HEK293 (cell line): Measurements from ENCODE around the gene ADO.

Source experiments
- CTCF ChIA-PET: fragments of 350-600 bp; formaldehyde crosslinking; extraction: SDS; loops from one replicate; lab custom pipeline; 2021; ENCODE audit warnings: antibody characterized with exemption; lab: Yijun Ruan, JAX
- POLR2A ChIA-PET: fragments of 300-600 bp; formaldehyde crosslinking; extraction: SDS; loops from one replicate; lab custom pipeline; 2020; ENCODE audit warnings: antibody characterized with exemption, inconsistent platforms; lab: Yijun Ruan, JAX
- H3K27ac ChIP-seq: fragments of 200-500 bp; sonication (Bioruptor generic); 2 replicates; pipeline ENCODE4 v1.5.1; 2014; ENCODE audit warnings: low read depth, low read length, control low read depth, inconsistent platforms; ENCODE audit errors: extremely low read depth
- H3K36me3 ChIP-seq, 2 experiments: fragments of 200-500 bp in 1 of 2; sonication (Bioruptor generic) in 1 of 2; 1 replicate in 1 of 2; 2 replicates in 1 of 2; pipeline ENCODE4 v1.5.1; 2014 to 2017; ENCODE audit warnings: inconsistent platforms in 2 of 2, low read length in 2 of 2; ENCODE audit not compliant: control insufficient read depth in 2 of 2, insufficient read depth in 1 of 2
- H3K4me1 ChIP-seq: fragments of 200-500 bp; sonication (Bioruptor generic); 2 replicates; pipeline ENCODE4 v1.5.1; 2014; ENCODE audit warnings: mild to moderate bottlenecking, low read length, inconsistent platforms; ENCODE audit not compliant: control insufficient read depth, insufficient read depth
- H3K4me3 ChIP-seq: 2 replicates; pipeline ENCODE4 v1.5.1; 2011; ENCODE audit warnings: low read depth, mild to moderate bottlenecking, control low read depth, low read length, moderate library complexity
- H3K9me3 ChIP-seq: fragments of 200-500 bp; sonication (Bioruptor generic); 2 replicates; pipeline ENCODE4 v1.5.1; 2014; ENCODE audit warnings: low read depth, low read length, inconsistent platforms; ENCODE audit not compliant: control insufficient read depth, insufficient read depth
- HOXD13 ChIP-seq: sonication (generic); formaldehyde crosslinking; IDR thresholded peaks from 2 replicates; pipeline ENCODE4 v1.8.0; 2022; ENCODE audit warnings: missing genetic modification reagents, borderline replicate concordance
- KLF1 ChIP-seq: fragments of 450-650 bp; formaldehyde crosslinking; IDR thresholded peaks from 2 replicates; pipeline ENCODE4 v1.5.1; 2016; ENCODE audit warnings: missing biosample characterization, missing genetic modification characterization
- OVOL3 ChIP-seq: fragments of 450-650 bp; formaldehyde crosslinking; IDR thresholded peaks from 2 replicates; pipeline ENCODE4 v1.5.1; 2016; ENCODE audit warnings: missing biosample characterization, missing genetic modification characterization
- SCRT2 ChIP-seq: fragments of 450-650 bp; formaldehyde crosslinking; IDR thresholded peaks from 2 replicates; pipeline ENCODE4 v1.5.1; 2016; ENCODE audit warnings: missing biosample characterization, missing genetic modification characterization
- YY2 ChIP-seq: fragments of 450-650 bp; formaldehyde crosslinking; IDR thresholded peaks from 2 replicates; pipeline ENCODE4 v1.5.1; 2016; ENCODE audit warnings: missing biosample characterization, missing genetic modification characterization
- ZFP41 ChIP-seq: fragments of 450-650 bp; formaldehyde crosslinking; IDR thresholded peaks from 2 replicates; pipeline ENCODE4 v1.5.1; 2016; ENCODE audit warnings: missing biosample characterization, missing genetic modification characterization, borderline replicate concordance
- ZIC2 ChIP-seq: fragments of 450-650 bp; formaldehyde crosslinking; IDR thresholded peaks from 2 replicates; pipeline ENCODE4 v1.5.1; 2016; ENCODE audit warnings: missing biosample characterization, missing genetic modification characterization
- ZNF121 ChIP-seq: fragments of 450-650 bp; formaldehyde crosslinking; IDR thresholded peaks from 2 replicates; pipeline ENCODE4 v1.5.1; 2016; ENCODE audit warnings: missing biosample characterization, missing genetic modification characterization
- ZNF146 ChIP-seq: fragments of 450-650 bp; formaldehyde crosslinking; IDR thresholded peaks from 2 replicates; pipeline ENCODE4 v1.5.1; 2016; ENCODE audit warnings: missing biosample characterization, missing genetic modification characterization
- ZNF155 ChIP-seq: fragments of 450-650 bp; formaldehyde crosslinking; IDR thresholded peaks from 2 replicates; pipeline ENCODE4 v1.5.1; 2016; ENCODE audit warnings: missing biosample characterization, missing genetic modification characterization
- ZNF174 ChIP-seq: fragments of 450-650 bp; formaldehyde crosslinking; IDR thresholded peaks from 2 replicates; pipeline ENCODE4 v1.5.0; 2017; ENCODE audit warnings: missing biosample characterization, mild to moderate bottlenecking, missing genetic modification characterization
- ZNF2 ChIP-seq: fragments of 450-650 bp; formaldehyde crosslinking; IDR thresholded peaks from 2 replicates; pipeline ENCODE4 v1.5.1; 2016; ENCODE audit warnings: missing biosample characterization, missing genetic modification characterization
- ZNF223 ChIP-seq: fragments of 450-650 bp; formaldehyde crosslinking; IDR thresholded peaks from 2 replicates; pipeline ENCODE4 v1.5.1; 2016; ENCODE audit warnings: missing biosample characterization, missing genetic modification characterization
- ZNF24 ChIP-seq: fragments of 450-650 bp; formaldehyde crosslinking; IDR thresholded peaks from 2 replicates; pipeline ENCODE4 v1.5.1; 2016; ENCODE audit warnings: missing biosample characterization, missing genetic modification characterization
- ZNF248 ChIP-seq: fragments of 450-650 bp; formaldehyde crosslinking; IDR thresholded peaks from 2 replicates; pipeline ENCODE4 v1.5.1; 2017; ENCODE audit warnings: missing biosample characterization, missing genetic modification characterization
- ZNF544 ChIP-seq: fragments of 450-650 bp; formaldehyde crosslinking; IDR thresholded peaks from 2 replicates; pipeline ENCODE4 v1.5.0; 2017; ENCODE audit warnings: missing biosample characterization, missing genetic modification characterization
- ZNF624 ChIP-seq: fragments of 450-650 bp; formaldehyde crosslinking; IDR thresholded peaks from 2 replicates; pipeline ENCODE4 v1.5.1; 2017; ENCODE audit warnings: missing biosample characterization, missing genetic modification characterization
- ZNF707 ChIP-seq: fragments of 450-650 bp; formaldehyde crosslinking; IDR thresholded peaks from 2 replicates; pipeline ENCODE4 v1.5.1; 2016; ENCODE audit warnings: missing biosample characterization, missing genetic modification characterization
- TF ChIP-seq, protein P1 (sequence below): fragments of 450-650 bp; formaldehyde crosslinking; IDR thresholded peaks from 2 replicates; pipeline ENCODE4 v1.5.1; 2016; ENCODE audit warnings: missing biosample characterization, missing genetic modification characterization
- TF ChIP-seq, protein P2 (sequence below): fragments of 450-650 bp; formaldehyde crosslinking; IDR thresholded peaks from 2 replicates; pipeline ENCODE4 v1.5.1; 2016; ENCODE audit warnings: missing biosample characterization, missing genetic modification characterization
- TF ChIP-seq, protein P3 (sequence below): fragments of 450-650 bp; IDR thresholded peaks from 2 replicates; pipeline ENCODE4 v1.5.1; 2018; ENCODE audit warnings: missing biosample characterization, missing genetic modification characterization
- TF ChIP-seq, protein P4 (sequence below): fragments of 450-650 bp; formaldehyde crosslinking; IDR thresholded peaks from 2 replicates; pipeline ENCODE4 v1.5.1; 2017; ENCODE audit warnings: missing biosample characterization, missing genetic modification characterization

Gene ADO

DNA sequence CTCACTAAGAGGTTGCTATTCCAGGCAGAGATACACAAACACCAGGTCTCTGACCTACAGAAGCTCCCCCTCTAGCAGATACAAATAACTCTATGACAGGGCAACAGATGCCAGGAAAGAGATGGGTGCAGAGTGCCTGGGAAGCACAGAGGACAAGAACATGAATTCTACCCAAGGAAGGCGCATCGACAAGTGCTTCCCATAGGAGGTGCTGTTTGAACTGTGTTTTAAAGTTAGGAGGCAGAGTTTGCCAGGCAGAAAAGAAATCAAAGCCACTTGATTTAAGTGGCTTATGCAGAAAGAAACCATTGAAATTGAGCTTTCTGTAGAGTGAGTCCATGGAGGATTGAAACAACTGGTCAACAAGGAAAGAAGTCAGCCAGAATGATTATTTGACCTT lies 46.9 kb downstream of the ADO start (continued):
- TF ChIP-seq, protein P1, sequence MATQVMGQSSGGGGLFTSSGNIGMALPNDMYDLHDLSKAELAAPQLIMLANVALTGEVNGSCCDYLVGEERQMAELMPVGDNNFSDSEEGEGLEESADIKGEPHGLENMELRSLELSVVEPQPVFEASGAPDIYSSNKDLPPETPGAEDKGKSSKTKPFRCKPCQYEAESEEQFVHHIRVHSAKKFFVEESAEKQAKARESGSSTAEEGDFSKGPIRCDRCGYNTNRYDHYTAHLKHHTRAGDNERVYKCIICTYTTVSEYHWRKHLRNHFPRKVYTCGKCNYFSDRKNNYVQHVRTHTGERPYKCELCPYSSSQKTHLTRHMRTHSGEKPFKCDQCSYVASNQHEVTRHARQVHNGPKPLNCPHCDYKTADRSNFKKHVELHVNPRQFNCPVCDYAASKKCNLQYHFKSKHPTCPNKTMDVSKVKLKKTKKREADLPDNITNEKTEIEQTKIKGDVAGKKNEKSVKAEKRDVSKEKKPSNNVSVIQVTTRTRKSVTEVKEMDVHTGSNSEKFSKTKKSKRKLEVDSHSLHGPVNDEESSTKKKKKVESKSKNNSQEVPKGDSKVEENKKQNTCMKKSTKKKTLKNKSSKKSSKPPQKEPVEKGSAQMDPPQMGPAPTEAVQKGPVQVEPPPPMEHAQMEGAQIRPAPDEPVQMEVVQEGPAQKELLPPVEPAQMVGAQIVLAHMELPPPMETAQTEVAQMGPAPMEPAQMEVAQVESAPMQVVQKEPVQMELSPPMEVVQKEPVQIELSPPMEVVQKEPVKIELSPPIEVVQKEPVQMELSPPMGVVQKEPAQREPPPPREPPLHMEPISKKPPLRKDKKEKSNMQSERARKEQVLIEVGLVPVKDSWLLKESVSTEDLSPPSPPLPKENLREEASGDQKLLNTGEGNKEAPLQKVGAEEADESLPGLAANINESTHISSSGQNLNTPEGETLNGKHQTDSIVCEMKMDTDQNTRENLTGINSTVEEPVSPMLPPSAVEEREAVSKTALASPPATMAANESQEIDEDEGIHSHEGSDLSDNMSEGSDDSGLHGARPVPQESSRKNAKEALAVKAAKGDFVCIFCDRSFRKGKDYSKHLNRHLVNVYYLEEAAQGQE (tag by site-specific recombination): no peak
- TF ChIP-seq ZIC2 (tag by site-specific recombination): no peak
- TF ChIP-seq ZNF544: no peak
- TF ChIP-seq ZNF155 (tag by site-specific recombination): no peak
- TF ChIP-seq ZNF248 (tag by site-specific recombination): no peak
- no peak for TF ChIP-seq ZNF146 (tag by site-specific recombination)
- TF ChIP-seq ZNF624 (tag by site-specific recombination): no peak
- TF ChIP-seq KLF1 (tag by site-specific recombination): no peak

DNA sequence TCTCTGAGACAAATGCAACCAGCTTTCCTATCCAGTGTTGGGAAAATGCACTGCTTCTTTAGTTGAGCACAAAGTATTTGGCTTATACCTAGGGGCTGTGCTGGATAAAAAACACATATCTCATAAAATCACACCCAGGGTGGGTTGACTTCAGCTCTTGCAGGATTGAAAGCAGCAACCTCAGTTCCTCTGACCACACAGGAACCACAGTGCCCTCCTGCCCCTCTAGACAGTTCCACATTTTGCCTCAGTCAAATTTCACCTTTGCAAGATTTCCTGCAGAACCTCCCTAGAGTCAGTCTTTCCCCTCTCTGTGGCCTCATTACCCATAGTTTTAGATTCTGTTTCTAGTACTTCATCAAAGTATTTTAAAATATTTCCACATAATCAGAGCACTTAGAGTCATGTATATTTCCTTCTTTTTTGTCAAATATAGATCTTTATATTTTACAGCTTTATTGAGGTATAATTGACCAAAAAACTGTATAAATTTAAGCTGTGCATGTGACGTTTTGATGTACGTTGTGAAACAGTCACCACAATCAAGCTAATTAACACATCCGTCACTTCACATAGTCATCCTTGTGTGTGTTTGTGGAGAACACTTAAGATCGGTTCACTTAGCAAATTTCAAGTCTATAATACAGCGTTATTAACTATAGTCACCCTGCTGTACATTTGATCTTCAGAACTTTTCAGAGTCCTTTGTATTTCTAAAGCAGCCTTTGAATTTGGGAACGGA lies 48.6 kb downstream of the ADO start:
- ChIA-PET CTCF (no interaction called here), POLR2A (no interaction called here)
- Histone ChIP-seq H3K4me1 (no peaks in the 10 kb centered on the region), H3K4me3 (no peak overlapping the region), H3K27ac (no peak overlapping the region), H3K9me3 (no peaks in the 10 kb centered on the region), H3K36me3 (no peaks in the 10 kb centered on the region)
- TF ChIP-seq, protein P2, sequence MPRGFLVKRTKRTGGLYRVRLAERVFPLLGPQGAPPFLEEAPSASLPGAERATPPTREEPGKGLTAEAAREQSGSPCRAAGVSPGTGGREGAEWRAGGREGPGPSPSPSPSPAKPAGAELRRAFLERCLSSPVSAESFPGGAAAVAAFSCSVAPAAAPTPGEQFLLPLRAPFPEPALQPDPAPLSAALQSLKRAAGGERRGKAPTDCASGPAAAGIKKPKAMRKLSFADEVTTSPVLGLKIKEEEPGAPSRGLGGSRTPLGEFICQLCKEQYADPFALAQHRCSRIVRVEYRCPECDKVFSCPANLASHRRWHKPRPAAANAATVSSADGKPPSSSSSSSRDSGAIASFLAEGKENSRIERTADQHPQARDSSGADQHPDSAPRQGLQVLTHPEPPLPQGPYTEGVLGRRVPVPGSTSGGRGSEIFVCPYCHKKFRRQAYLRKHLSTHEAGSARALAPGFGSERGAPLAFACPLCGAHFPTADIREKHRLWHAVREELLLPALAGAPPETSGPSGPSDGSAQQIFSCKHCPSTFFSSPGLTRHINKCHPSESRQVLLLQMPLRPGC (tag by site-specific recombination): no peak
- TF ChIP-seq ZNF707 (tag by site-specific recombination): no peak
- TF ChIP-seq, protein P3, sequence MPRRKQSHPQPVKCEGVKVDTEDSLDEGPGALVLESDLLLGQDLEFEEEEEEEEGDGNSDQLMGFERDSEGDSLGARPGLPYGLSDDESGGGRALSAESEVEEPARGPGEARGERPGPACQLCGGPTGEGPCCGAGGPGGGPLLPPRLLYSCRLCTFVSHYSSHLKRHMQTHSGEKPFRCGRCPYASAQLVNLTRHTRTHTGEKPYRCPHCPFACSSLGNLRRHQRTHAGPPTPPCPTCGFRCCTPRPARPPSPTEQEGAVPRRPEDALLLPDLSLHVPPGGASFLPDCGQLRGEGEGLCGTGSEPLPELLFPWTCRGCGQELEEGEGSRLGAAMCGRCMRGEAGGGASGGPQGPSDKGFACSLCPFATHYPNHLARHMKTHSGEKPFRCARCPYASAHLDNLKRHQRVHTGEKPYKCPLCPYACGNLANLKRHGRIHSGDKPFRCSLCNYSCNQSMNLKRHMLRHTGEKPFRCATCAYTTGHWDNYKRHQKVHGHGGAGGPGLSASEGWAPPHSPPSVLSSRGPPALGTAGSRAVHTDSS (tag by site-specific recombination): no peak
- no peak for TF ChIP-seq ZNF223 (tag by site-specific recombination)
- no peak for TF ChIP-seq OVOL3
- TF ChIP-seq HOXD13 (CRISPR knock-in tag): no peak
- no peak for TF ChIP-seq YY2 (tag by site-specific recombination)
- no peak for TF ChIP-seq ZNF121 (tag by site-specific recombination)
- TF ChIP-seq ZNF2: no peak
- TF ChIP-seq ZFP41 (tag by site-specific recombination): no peak
- TF ChIP-seq ZNF174 (tag by site-specific recombination): no peak
- TF ChIP-seq SCRT2: no peak
- TF ChIP-seq ZNF24 (tag by site-specific recombination): no peak
- TF ChIP-seq, protein P4, sequence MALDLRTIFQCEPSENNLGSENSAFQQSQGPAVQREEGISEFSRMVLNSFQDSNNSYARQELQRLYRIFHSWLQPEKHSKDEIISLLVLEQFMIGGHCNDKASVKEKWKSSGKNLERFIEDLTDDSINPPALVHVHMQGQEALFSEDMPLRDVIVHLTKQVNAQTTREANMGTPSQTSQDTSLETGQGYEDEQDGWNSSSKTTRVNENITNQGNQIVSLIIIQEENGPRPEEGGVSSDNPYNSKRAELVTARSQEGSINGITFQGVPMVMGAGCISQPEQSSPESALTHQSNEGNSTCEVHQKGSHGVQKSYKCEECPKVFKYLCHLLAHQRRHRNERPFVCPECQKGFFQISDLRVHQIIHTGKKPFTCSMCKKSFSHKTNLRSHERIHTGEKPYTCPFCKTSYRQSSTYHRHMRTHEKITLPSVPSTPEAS: no peak
